Mesodermal cell (in vitro differentiated cells): ENCODE data around the gene FRMPD4.
A peak's percentile ranks its signal among the peaks of the same experiment; 100 is the strongest.

Experiments used
- H3K27ac ChIP-seq: 2 replicates; pipeline ENCODE4 v1.7.0; 2013; ENCODE audit warnings: mild to moderate bottlenecking, low read depth, low read length, moderate library complexity; ENCODE audit not compliant: severe bottlenecking
- H3K36me3 ChIP-seq: 2 replicates; pipeline ENCODE4 v1.7.1; 2013; ENCODE audit warnings: mild to moderate bottlenecking, low read length, moderate library complexity; ENCODE audit not compliant: control insufficient read depth, insufficient read depth
- H3K4me1 ChIP-seq: one replicate; pipeline ENCODE4 v1.7.1; 2013; ENCODE audit warnings: mild to moderate bottlenecking, low read length; ENCODE audit not compliant: insufficient read depth, control insufficient read depth, poor library complexity, severe bottlenecking
- H3K4me3 ChIP-seq: 2 replicates; pipeline ENCODE4 v1.7.0; 2013; ENCODE audit warnings: low read length, control low read depth, mild to moderate bottlenecking; ENCODE audit not compliant: insufficient read depth, poor library complexity, severe bottlenecking; ENCODE audit errors: extremely low read depth
- H3K9me3 ChIP-seq: 2 replicates; pipeline ENCODE4 v1.7.1; 2013; ENCODE audit warnings: mild to moderate bottlenecking, low read length, moderate library complexity; ENCODE audit not compliant: control insufficient read depth
- WGBS, 2 experiments: methylation state at CpG; one replicate each; pipeline ENCODE4 v1.1.5; 2013; ENCODE audit warnings: missing lambda C conversion rate in 2 of 2; ENCODE audit not compliant: insufficient coverage in 2 of 2; 5-methylcytosine and 5-hydroxymethylcytosine counted together

Gene FRMPD4

DNA sequence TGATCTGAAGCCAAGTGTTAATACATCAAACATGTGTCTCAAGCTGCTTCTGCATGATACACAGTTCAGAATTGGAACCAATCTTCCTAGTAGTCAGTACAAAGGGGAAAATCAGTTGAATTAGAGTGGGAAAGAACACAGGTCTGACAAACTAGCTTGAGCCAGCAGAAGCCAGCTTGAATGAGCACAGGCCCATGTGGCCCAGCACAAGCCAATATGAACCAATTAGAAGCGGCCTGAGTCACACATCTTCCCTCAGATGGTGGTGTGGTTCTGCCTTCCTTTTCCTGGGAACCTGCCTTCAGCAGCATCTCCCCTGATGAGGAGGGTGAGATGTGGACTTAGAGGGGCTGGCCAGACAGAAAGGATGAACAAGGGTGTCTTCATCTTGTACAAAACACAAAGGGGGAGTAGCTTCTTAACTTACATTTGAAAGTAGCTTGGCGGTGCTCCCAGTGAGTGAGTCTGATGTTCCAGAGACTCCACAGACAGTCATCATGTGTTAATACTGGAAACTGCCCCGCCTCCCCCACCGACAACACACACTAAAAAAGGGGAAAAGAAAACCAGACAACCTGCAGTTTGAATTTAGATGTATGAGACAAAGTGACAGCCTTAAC is 72.0 kb downstream of the FRMPD4 start:
- H3K4me1 ChIP-seq = peaks cover 4% of the 10 kb centered on the region
- H3K9me3 ChIP-seq = no peaks in the 10 kb centered on the region
- H3K36me3 ChIP-seq = no peaks in the 10 kb centered on the region
- WGBS, 2 experiments = no CpG with 5 or more reads among the region's 4 CpGs
- no peak overlapping the region for H3K4me3 ChIP-seq
- peak overlapping the region; percentile 7 for H3K27ac ChIP-seq

DNA sequence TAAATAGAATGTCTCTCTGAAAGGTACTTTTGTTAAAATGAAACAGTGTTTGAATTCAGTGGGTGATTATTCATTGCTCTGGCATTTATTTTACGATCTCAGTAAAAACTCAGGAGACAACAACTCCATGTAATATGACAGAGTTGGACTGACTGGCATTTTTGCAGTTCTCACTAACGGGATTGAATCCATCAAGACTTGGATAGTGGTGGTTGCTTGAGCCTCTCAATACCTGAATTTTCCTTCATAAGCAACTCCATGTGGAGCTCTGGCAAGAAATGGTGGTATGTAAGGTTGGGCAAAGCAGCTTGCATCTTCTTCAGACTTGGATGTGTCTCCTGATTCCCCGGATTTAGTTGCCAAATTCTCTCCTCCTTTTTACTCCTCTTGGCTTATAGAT is 72.7 kb downstream of the FRMPD4 start:
- Histone ChIP-seq H3K36me3 (no peaks in the 10 kb centered on the region), H3K27ac (no peak overlapping the region), H3K9me3 (no peaks in the 10 kb centered on the region), H3K4me1 (peaks cover 4% of the 10 kb centered on the region), H3K4me3 (no peak overlapping the region)
- no CpG with 5 or more reads among the region's 3 CpGs for whole genome bisulfite sequencing, 2 experiments

DNA sequence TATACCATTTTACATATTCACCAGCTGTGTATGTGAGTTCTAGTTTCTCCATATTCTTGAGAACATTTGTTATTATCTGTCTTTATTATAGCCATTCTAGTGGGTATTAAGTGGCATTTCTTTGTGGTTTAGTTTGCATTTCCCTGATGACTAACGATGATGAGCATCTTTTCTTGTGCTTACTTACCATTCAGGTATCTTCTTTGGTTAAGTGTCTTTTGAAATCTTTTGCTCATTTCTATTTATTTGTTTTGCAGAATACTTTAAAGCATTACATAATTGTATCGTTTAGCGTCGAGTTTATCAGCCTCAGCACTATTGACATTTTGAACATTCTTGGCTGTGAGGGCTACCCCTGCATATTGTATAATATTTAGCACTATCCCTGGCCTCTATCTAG is 85.4 kb downstream of the FRMPD4 start:
- no CpG with 5 or more reads among the region's 4 CpGs for WGBS, 2 experiments
- Histone ChIP-seq H3K4me1 (no peaks in the 10 kb centered on the region), H3K4me3 (no peak overlapping the region), H3K36me3 (no peaks in the 10 kb centered on the region), H3K9me3 (no peaks in the 10 kb centered on the region), H3K27ac (no peak overlapping the region)

DNA sequence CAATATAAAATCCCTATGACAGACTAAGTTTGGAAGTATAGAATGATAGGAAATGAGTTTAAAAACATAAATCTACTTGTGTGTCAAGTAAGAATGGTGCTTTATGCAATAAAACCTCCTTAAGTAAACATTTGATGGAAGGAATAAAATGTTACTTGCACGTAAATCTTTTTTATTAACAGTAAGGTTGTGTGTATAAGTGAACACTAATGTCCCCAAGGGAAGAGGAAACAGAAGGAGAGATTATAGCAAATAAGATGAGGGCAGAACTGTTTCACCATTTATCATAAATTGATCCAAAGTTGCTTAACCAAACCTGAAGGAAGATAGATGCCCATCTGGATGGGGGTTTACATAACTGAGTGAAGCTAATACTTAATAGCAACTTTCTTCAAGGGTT is 86.8 kb downstream of the FRMPD4 start:
- no peak overlapping the region for H3K27ac ChIP-seq

DNA sequence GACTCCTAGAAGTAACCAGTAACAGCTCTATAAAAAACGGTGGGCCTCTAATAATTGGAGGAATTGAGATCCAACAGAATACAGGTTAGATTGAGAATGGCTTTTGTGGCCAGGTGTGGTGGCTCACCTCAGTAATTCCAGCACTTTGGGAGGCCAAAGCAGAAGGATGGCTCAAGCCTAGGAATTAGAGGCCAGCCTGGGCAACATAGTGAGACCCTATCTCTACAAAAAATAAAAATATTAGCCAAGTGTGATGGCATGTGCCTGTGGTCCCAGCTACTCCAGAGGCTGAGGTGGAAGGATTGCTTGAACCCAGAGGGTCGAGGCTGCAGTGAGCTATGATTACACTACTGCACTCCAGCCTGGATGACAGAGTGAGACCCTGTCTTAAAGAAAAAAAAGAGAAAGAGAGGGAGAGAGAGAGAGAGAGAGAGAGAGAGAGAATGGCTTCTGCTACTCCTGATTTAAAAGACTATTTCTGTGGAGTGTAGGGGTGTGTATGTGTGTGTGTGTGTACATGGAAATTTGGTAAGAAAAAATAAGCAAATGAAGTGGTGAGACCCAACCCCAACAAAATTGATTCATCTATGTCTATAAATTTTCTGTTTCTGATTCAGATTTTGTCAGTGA is 89.3 kb downstream of the FRMPD4 start:
- Histone ChIP-seq H3K4me1 (no peaks in the 10 kb centered on the region), H3K4me3 (no peak overlapping the region), H3K9me3 (no peaks in the 10 kb centered on the region), H3K27ac (no peak overlapping the region), H3K36me3 (no peaks in the 10 kb centered on the region)
- WGBS, 2 experiments = 93 to 100% methylated on average over 1 to 2 of the region's 2 CpGs

More for the DNA sequence above, 86.8 kb downstream of the FRMPD4 start:
- Histone ChIP-seq H3K4me1 (no peaks in the 10 kb centered on the region), H3K9me3 (no peaks in the 10 kb centered on the region), H3K36me3 (no peaks in the 10 kb centered on the region), H3K4me3 (no peak overlapping the region)
- WGBS, 2 experiments = 60% methylated on average over 1 of the region's 1 CpG; no CpG with 5 or more reads in 1 of the 2 experiments

DNA sequence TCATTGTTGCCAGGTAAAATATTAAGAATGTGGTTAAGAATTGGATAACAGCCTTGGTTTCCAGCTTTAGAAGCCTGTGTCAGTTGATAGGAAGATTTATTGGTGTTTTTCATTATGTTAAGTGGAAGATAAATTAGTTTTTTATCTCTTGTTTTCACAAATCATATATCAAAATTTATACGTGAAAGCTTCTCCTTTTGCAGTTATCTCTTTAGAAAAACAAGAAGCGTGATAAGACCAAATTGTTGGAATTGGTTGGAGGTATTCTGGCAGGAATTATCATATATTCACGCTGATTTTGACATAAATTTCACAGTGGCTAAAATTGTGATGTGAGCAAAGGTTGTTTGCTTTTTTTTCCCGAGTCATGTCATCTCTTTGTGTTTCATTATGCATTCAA is 90.6 kb downstream of the FRMPD4 start:
- H3K36me3 ChIP-seq = no peaks in the 10 kb centered on the region
- H3K9me3 ChIP-seq = no peaks in the 10 kb centered on the region
- H3K27ac ChIP-seq = no peak overlapping the region
- no peak overlapping the region for H3K4me3 ChIP-seq
- WGBS, 2 experiments = 83% methylated on average over 1 of the region's 4 CpGs; no CpG with 5 or more reads in 1 of the 2 experiments
- no peaks in the 10 kb centered on the region for H3K4me1 ChIP-seq

DNA sequence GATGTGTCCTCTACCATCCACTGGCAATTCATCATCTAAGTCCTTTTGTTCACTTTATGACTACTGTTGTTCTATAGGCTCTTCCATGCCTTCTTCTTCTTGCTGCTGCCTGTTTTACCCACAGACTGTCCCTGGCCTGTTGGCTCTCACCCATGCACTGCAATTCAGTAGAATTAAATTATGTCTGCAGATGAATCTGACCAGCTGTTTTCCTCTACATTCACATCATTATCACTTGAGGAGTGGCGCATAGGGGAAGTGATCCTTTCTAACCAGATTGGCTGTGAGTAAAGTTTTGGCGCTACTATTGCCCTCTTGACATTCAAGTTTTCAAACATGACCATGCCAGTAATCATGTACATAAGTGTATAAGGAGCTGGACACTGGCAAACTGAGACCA is 91.7 kb downstream of the FRMPD4 start:
- no peak overlapping the region for H3K4me3 ChIP-seq
- no peaks in the 10 kb centered on the region for H3K36me3 ChIP-seq
- no CpG with 5 or more reads among the region's 2 CpGs for WGBS, 2 experiments

DNA sequence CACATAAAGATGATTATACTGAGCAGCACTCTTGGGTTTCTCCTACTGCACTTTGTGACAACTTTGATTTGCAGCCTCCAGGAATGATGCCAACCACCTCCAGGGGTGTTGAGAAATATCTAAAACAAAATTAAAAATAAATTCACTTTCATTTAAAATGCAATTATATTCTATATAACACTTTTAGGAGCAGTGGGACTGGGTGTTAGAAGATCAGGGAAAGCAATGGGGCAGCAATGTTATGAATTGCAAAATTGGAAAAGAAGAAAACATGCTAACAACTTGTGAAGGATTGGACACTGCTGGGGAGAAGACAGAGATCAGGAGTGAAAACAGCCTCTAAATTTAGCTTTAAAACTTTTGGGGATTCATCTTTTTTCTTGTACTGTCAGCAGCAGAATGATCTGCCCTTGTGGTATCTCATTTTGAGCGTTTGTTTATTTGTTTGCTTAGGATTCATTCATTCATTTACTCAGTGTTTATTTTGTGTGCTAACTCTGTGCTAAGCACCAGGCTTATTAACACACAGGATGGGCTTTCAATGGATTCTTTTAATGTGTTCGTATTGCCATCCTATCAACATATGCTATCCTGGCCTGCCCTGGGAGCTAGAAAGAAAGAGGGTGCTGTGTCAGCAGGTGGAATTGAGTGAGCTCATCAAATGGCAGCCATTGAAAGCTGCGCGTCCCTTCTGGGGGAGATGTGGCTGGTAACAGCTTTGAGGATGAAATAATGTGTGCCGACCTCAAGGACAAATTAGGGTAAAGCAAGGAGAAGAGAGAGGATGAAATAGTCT is 96.5 kb downstream of the FRMPD4 start:
- H3K36me3 ChIP-seq = no peaks in the 10 kb centered on the region
- H3K9me3 ChIP-seq = no peaks in the 10 kb centered on the region
- H3K4me1 ChIP-seq = no peaks in the 10 kb centered on the region
- no CpG with 5 or more reads among the region's 5 CpGs for WGBS, 2 experiments
- no peak overlapping the region for H3K4me3 ChIP-seq
- no peak overlapping the region for H3K27ac ChIP-seq

More for the DNA sequence above, 91.7 kb downstream of the FRMPD4 start:
- Histone ChIP-seq H3K27ac (no peak overlapping the region), H3K4me1 (no peaks in the 10 kb centered on the region), H3K9me3 (no peaks in the 10 kb centered on the region)

DNA sequence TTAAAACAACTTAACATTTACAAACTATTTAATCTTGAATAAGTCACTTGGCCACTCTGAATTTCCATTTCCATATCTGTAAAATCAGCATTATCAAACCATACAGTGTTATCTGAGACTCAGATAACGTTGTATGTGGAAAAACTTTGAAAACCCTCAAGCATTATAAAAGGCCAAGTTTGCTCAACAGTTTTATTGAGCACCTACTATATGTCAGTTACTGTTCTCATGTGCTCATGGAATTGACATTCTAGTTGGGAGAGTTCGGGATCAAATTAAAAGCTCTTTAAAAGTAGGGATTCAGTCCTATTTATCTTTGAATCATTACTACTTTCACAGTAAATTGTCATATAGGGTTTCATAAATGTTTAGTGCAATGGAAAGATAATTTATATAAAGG is 97.9 kb downstream of the FRMPD4 start:
- H3K4me3 ChIP-seq = no peak overlapping the region
- H3K9me3 ChIP-seq = no peaks in the 10 kb centered on the region
- H3K4me1 ChIP-seq = no peaks in the 10 kb centered on the region
- WGBS, 2 experiments = no CpG with 5 or more reads among the region's 2 CpGs
- H3K36me3 ChIP-seq = no peaks in the 10 kb centered on the region
- H3K27ac ChIP-seq = no peak overlapping the region

DNA sequence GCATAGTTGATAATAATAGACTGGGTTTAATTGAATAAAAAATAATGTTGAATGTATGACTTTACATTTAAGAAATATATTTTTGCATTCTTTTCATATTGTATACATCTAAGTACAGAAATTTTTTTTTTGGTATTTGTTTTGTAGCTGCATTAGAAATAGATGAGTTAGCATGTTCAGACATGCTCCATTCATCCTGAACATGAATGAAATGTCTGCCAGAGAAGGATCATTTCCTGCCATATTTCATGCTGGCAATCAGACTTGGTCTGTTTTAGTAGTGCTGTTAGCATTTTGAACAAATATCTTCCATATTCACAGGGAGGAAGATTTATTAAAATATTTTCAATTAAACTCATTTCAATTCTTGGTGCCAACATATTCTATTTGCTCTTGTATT is 98.9 kb downstream of the FRMPD4 start:
- no peak overlapping the region for H3K27ac ChIP-seq
- no peaks in the 10 kb centered on the region for H3K36me3 ChIP-seq
- H3K9me3 ChIP-seq = no peaks in the 10 kb centered on the region
- H3K4me1 ChIP-seq = no peaks in the 10 kb centered on the region
- H3K4me3 ChIP-seq = no peak overlapping the region

DNA sequence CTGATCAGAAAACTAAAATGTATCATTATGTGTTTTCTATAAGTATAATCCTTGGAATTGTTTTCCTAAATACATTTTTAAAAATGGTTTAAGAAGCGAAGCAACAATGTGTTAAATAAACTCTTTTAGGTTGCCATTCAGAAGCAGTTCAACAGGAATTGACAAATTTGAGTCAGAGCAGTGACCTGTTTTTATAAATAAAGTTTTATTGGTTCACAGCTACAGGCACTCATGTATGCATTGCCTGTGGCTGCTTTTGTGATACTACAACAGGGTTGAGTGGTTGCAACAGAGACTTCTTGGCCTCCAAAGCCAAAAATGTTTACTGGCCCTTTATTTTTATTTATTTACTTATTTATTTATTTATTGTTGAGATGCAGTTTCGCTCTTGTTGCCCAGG is 99.5 kb downstream of the FRMPD4 start:
- no peaks in the 10 kb centered on the region for H3K36me3 ChIP-seq
- H3K9me3 ChIP-seq = no peaks in the 10 kb centered on the region
- WGBS, 2 experiments = 67% methylated on average over 1 of the region's 2 CpGs; no CpG with 5 or more reads in 1 of the 2 experiments
- H3K27ac ChIP-seq = no peak overlapping the region
- H3K4me3 ChIP-seq = no peak overlapping the region
- H3K4me1 ChIP-seq = no peaks in the 10 kb centered on the region
